K562 (cell line): Measurements from ENCODE around the gene GET3. TPM values are rescaled to one million over a fixed set of nuclear protein-coding genes. Genes with fewer than 3 reads are reported as not detected.
A peak's percentile ranks its signal among the peaks of the same experiment; 100 is the strongest.

Experiments
- AFF4 ChIP-seq: sonication (generic); formaldehyde crosslinking; IDR thresholded peaks from 2 replicates; pipeline ENCODE4 v1.8.0; 2023; ENCODE audit warnings: mild to moderate bottlenecking, missing genetic modification reagents
- ARID2 ChIP-seq: fragments of 450-650 bp; IDR thresholded peaks from 2 replicates; pipeline ENCODE4 v1.6.1; 2017; ENCODE audit warnings: antibody characterized with exemption, mild to moderate bottlenecking
- BDP1 ChIP-seq: IDR thresholded peaks from 3 replicates; pipeline ENCODE4 v1.6.1; 2011; ENCODE audit not compliant: insufficient read length, insufficient read depth
- CC2D1A ChIP-seq: fragments of 450-650 bp; IDR thresholded peaks from 2 replicates; pipeline ENCODE4 v1.6.1; 2017; ENCODE audit warnings: mild to moderate bottlenecking
- CGGBP1 ChIP-seq: fragments of 250-450 bp; sonication (Bioruptor Pico); IDR thresholded peaks from 2 replicates; pipeline ENCODE4 v1.9.0; 2021; ENCODE audit warnings: mild to moderate bottlenecking
- E2F4 ChIP-seq: sonication (generic); formaldehyde crosslinking; IDR thresholded peaks from 2 replicates; pipeline ENCODE4 v1.8.0; 2022; ENCODE audit warnings: mild to moderate bottlenecking, low read depth, missing genetic modification reagents
- ESRRA ChIP-seq: fragments of 450-650 bp; IDR thresholded peaks from 2 replicates; pipeline ENCODE4 v1.6.1; 2014; ENCODE audit warnings: low read depth, mild to moderate bottlenecking, moderate library complexity, borderline replicate concordance
- ETV5 ChIP-seq: sonication (generic); formaldehyde crosslinking; IDR thresholded peaks from 2 replicates; pipeline ENCODE4 v1.4.0; 2020; ENCODE audit warnings: low read depth, mild to moderate bottlenecking, missing genetic modification reagents
- FOXK2 ChIP-seq, 2 experiments: fragments of 450-650 bp; IDR thresholded peaks in 1 of 2; conservative IDR thresholded peaks in 1 of 2; 2 replicates each; pipeline ENCODE4 v1.6.1; 2016; ENCODE audit warnings: low read depth in 2 of 2, mild to moderate bottlenecking in 1 of 2
- FOXP1 ChIP-seq: sonication (generic); formaldehyde crosslinking; IDR thresholded peaks from 2 replicates; pipeline ENCODE4 v1.8.0; 2022; ENCODE audit warnings: mild to moderate bottlenecking, missing genetic modification reagents
- HDAC2 ChIP-seq: fragments of 450-650 bp; IDR thresholded peaks from 2 replicates; pipeline ENCODE4 v1.6.1; 2016; ENCODE audit warnings: mild to moderate bottlenecking
- LARP7 ChIP-seq: fragments of 450-650 bp; IDR thresholded peaks from 2 replicates; pipeline ENCODE4 v1.6.1; 2016
- LCOR ChIP-seq: sonication (generic); formaldehyde crosslinking; IDR thresholded peaks from 2 replicates; pipeline ENCODE4 v1.8.0; 2022; ENCODE audit warnings: mild to moderate bottlenecking, missing genetic modification reagents
- MAFK ChIP-seq: IDR thresholded peaks from 2 replicates; pipeline ENCODE4 v1.6.1; 2011; ENCODE audit warnings: low read length, improper control_type of control experiment
- MXI1 ChIP-seq: IDR thresholded peaks from 2 replicates; pipeline ENCODE4 v1.6.1; 2011; ENCODE audit warnings: low read depth, mild to moderate bottlenecking, improper control_type of control experiment, low read length
- NUFIP1 ChIP-seq: fragments of 450-650 bp; IDR thresholded peaks from 2 replicates; pipeline ENCODE4 v1.6.1; 2018; ENCODE audit not compliant: partially characterized antibody
- PCBP2 ChIP-seq: fragments of 200-400 bp; formaldehyde crosslinking; IDR thresholded peaks from 2 replicates; pipeline ENCODE4 v1.6.1; 2018; ENCODE audit warnings: low read length, low read depth, mild to moderate bottlenecking, moderate library complexity; ENCODE audit not compliant: poor library complexity, severe bottlenecking
- RBM34 ChIP-seq: fragments of 200-400 bp; formaldehyde crosslinking; IDR thresholded peaks from 2 replicates; pipeline ENCODE4 v1.6.1; 2018; ENCODE audit warnings: low read length, borderline replicate concordance; ENCODE audit not compliant: insufficient read depth
- RBM39 ChIP-seq: fragments of 200-400 bp; formaldehyde crosslinking; optimal IDR thresholded peaks from 2 replicates; pipeline ENCODE3; 2018; ENCODE audit warnings: low read depth, low read length
- SAFB ChIP-seq: fragments of 200-400 bp; formaldehyde crosslinking; IDR thresholded peaks from 2 replicates; pipeline ENCODE4 v1.6.1; 2017; ENCODE audit warnings: low read depth, low read length, borderline replicate concordance
- TSC22D4 ChIP-seq: fragments of 450-650 bp; IDR thresholded peaks from 2 replicates; pipeline ENCODE4 v1.6.1; 2016; ENCODE audit warnings: missing genetic modification characterization, missing biosample characterization, control low read depth
- XRCC3 ChIP-seq: fragments of 450-650 bp; IDR thresholded peaks from 2 replicates; pipeline ENCODE4 v1.6.1; 2017; ENCODE audit warnings: mild to moderate bottlenecking, moderate library complexity
- ZNF143 ChIP-seq: sonication (generic); formaldehyde crosslinking; IDR thresholded peaks from 2 replicates; pipeline ENCODE4 v1.9.0; 2022; ENCODE audit warnings: mild to moderate bottlenecking, missing genetic modification reagents
- ZNF212 ChIP-seq: fragments of 450-650 bp; formaldehyde crosslinking; IDR thresholded peaks from 2 replicates; pipeline ENCODE4 v1.4.0; 2020; ENCODE audit warnings: mild to moderate bottlenecking
- ZNF780A ChIP-seq: fragments of 250-450 bp; sonication (Bioruptor Pico); IDR thresholded peaks from 2 replicates; pipeline ENCODE4 v1.5.0; 2021; ENCODE audit warnings: mild to moderate bottlenecking
- polyA plus RNA-seq, 8 experiments: library from polyadenylated mRNA; depleted of rRNA in 4 of 8; stranded (reverse) in 5 of 8; unstranded in 3 of 8; fragments of >200 nt; fragmentation: Nextera tagmentation in 2 of 8; fragmentation: Illumina TruSeq in 1 of 8; extraction: Ambion mirVana in 2 of 8; extraction: Trizol in 1 of 8; gene quantifications; 2 replicates each; pipeline versions ENCODE4 v1.2.1 to v1.2.3, GENCODE V29; 2011 to 2014; ENCODE audit warnings: inconsistent platforms in 1 of 8, missing spikeins in 1 of 8
- total RNA-seq, 7 experiments: library from RNA; depleted of rRNA in 6 of 7; stranded (reverse); fragments of >200 nt in 6 of 7; fragmentation: Illumina TruSeq in 2 of 7; extraction: Trizol in 2 of 7; gene quantifications; 2 replicates each; pipeline versions ENCODE4 v1.2.1 to v1.2.3, GENCODE V29; 2011 to 2021; ENCODE audit warnings: low replicate concordance in 1 of 7

The GET3 gene
- total and polyA plus RNA-seq, 9 of the 15 experiments (the other 6 are each of a cell fraction or from before 2014, with no cell fraction given), result 8.3 to 83.5 (median 51.8) TPM

GRCh38 chr19:12777217-12778016 lies 40.1 kb downstream of the GET3 start (continued):
- TF ChIP-seq AFF4 (CRISPR knock-in tag) (no peak), SAFB (no peak), NUFIP1 (no peak), LARP7 (no peak), MAFK (no peak), ETV5 (CRISPR knock-in tag) (no peak), ESRRA (peak; percentile 80; the same call in 1 of the 2 replicates), HDAC2 (no peak), E2F4 (no peak), CC2D1A (no peak), RBM34 (no peak), BDP1 (no peak), ZNF780A (no peak), ZNF143 (CRISPR knock-in tag) (no peak), FOXP1 (CRISPR knock-in tag) (no peak), FOXK2 (conservative IDR thresholded peaks at IDR 0.05 in 1 of 2, IDR thresholded peaks at IDR 0.05 in 1 of 2; ENCODE audit: low read depth in 2 of 2) (no peak), ZNF212 (no peak), LCOR (CRISPR knock-in tag) (peak; percentile 84), RBM39 (no peak), ARID2 (no peak), XRCC3 (no peak), TSC22D4 (tag) (no peak), CGGBP1 (no peak), PCBP2 (no peak), MXI1 (no peak)
